Measurements from ENCODE around the gene DIAPH2. TPM values are rescaled to one million over a fixed set of nuclear protein-coding genes. Genes with fewer than 3 reads are reported as not detected.

The DIAPH2 gene
- total and polyA plus RNA-seq, 2 donors (not counting 1 experiment from before 2014, with no cell fraction given), result 16.8 to 18.5 TPM

- Histone ChIP-seq H3K4me1 (ENCODE audit: control insufficient read depth, extremely low read depth, insufficient read depth, low read length) (no peaks in the 10 kb centered on the region), H3K4me3 (replicated peaks in 1 of 4; ENCODE audit: control extremely low read depth in 1 of 4, insufficient read depth in 1 of 4, low read depth in 3 of 4, low read length in 4 of 4) (no peak overlapping the region), H2AFZ (ENCODE audit: low read length) (no peak overlapping the region), H3K9me3 (ENCODE audit: control insufficient read depth, insufficient read depth, low read depth, low read length) (no peaks in the 10 kb centered on the region), H3K4me2 (ENCODE audit: extremely low read depth, insufficient read depth, low read length) (no peak overlapping the region), H3K36me3 (ENCODE audit: control insufficient read depth, insufficient read depth, low read length) (no peaks in the 10 kb centered on the region), H3K79me2 (ENCODE audit: control insufficient read depth, insufficient read depth, low read length) (no peaks in the 10 kb centered on the region), H3K27me3 (ENCODE audit: control insufficient read depth, insufficient read depth, low read length) (no peaks in the 10 kb centered on the region), H3K9ac (ENCODE audit: insufficient read depth, low read length) (no peak overlapping the region), H3K27ac (ENCODE audit: insufficient read depth, low read length) (no peak overlapping the region), H4K20me1 (ENCODE audit: control insufficient read depth, extremely low read depth, insufficient read depth, low read length) (no peaks in the 10 kb centered on the region)
- TF ChIP-seq EZH2 (IDR thresholded peaks at IDR 0.05; ENCODE audit: low read length, missing control alignments) (no peak), CTCF (conservative IDR thresholded peaks at IDR 0.05 in 1 of 2, IDR thresholded peaks at IDR 0.05 in 1 of 2; ENCODE audit: low read depth in 1 of 2, low read length in 2 of 2) (no peak)
- DNase-seq (ENCODE audit: low read depth in 2 of 2), result peak in 1 of 2 donors; percentile 0
Observed at GRCh38 chrX:96907516-96908272, 223.1 kb downstream of the DIAPH2 start.

- DNase-seq (ENCODE audit: low read depth in 2 of 2), result peak; percentile 40 to 68
- Histone ChIP-seq H4K20me1 (ENCODE audit: control insufficient read depth, extremely low read depth, insufficient read depth, low read length) (no peaks in the 10 kb centered on the region), H3K27me3 (ENCODE audit: control insufficient read depth, insufficient read depth, low read length) (no peaks in the 10 kb centered on the region), H2AFZ (ENCODE audit: low read length) (no peak overlapping the region), H3K9ac (ENCODE audit: insufficient read depth, low read length) (no peak overlapping the region), H3K36me3 (ENCODE audit: control insufficient read depth, insufficient read depth, low read length) (no peaks in the 10 kb centered on the region), H3K79me2 (ENCODE audit: control insufficient read depth, insufficient read depth, low read length) (no peaks in the 10 kb centered on the region), H3K9me3 (ENCODE audit: control insufficient read depth, insufficient read depth, low read depth, low read length) (no peaks in the 10 kb centered on the region), H3K4me2 (ENCODE audit: extremely low read depth, insufficient read depth, low read length) (peak overlapping the region; percentile 25), H3K4me3 (replicated peaks in 1 of 4; ENCODE audit: control extremely low read depth in 1 of 4, insufficient read depth in 1 of 4, low read depth in 3 of 4, low read length in 4 of 4) (no peak overlapping the region), H3K27ac (ENCODE audit: insufficient read depth, low read length) (peak overlapping the region; percentile 68), H3K4me1 (ENCODE audit: control insufficient read depth, extremely low read depth, insufficient read depth, low read length) (no peaks in the 10 kb centered on the region)
- TF ChIP-seq CTCF (conservative IDR thresholded peaks at IDR 0.05 in 1 of 2, IDR thresholded peaks at IDR 0.05 in 1 of 2; ENCODE audit: low read depth in 1 of 2, low read length in 2 of 2), result no peak
- TF ChIP-seq EZH2 (IDR thresholded peaks at IDR 0.05; ENCODE audit: low read length, missing control alignments), result no peak
Observed at GRCh38 chrX:96909291-96909690, 224.6 kb downstream of the DIAPH2 start.

- Histone ChIP-seq H3K4me2 (ENCODE audit: extremely low read depth, insufficient read depth, low read length) (no peak overlapping the region), H4K20me1 (ENCODE audit: control insufficient read depth, extremely low read depth, insufficient read depth, low read length) (no peaks in the 10 kb centered on the region), H2AFZ (ENCODE audit: low read length) (no peak overlapping the region), H3K27ac (ENCODE audit: insufficient read depth, low read length) (no peak overlapping the region), H3K79me2 (ENCODE audit: control insufficient read depth, insufficient read depth, low read length) (no peaks in the 10 kb centered on the region), H3K9ac (ENCODE audit: insufficient read depth, low read length) (no peak overlapping the region), H3K36me3 (ENCODE audit: control insufficient read depth, insufficient read depth, low read length) (no peaks in the 10 kb centered on the region), H3K4me3 (replicated peaks in 1 of 4; ENCODE audit: control extremely low read depth in 1 of 4, insufficient read depth in 1 of 4, low read depth in 3 of 4, low read length in 4 of 4) (no peak overlapping the region), H3K9me3 (ENCODE audit: control insufficient read depth, insufficient read depth, low read depth, low read length) (no peaks in the 10 kb centered on the region), H3K27me3 (ENCODE audit: control insufficient read depth, insufficient read depth, low read length) (no peaks in the 10 kb centered on the region), H3K4me1 (ENCODE audit: control insufficient read depth, extremely low read depth, insufficient read depth, low read length) (no peaks in the 10 kb centered on the region)
- TF ChIP-seq EZH2 (IDR thresholded peaks at IDR 0.05; ENCODE audit: low read length, missing control alignments), result no peak
- TF ChIP-seq CTCF (conservative IDR thresholded peaks at IDR 0.05 in 1 of 2, IDR thresholded peaks at IDR 0.05 in 1 of 2; ENCODE audit: low read depth in 1 of 2, low read length in 2 of 2), result no peak
- no peak for DNase-seq (ENCODE audit: low read depth in 2 of 2)
Observed at GRCh38 chrX:96918864-96919263, 234.2 kb downstream of the DIAPH2 start.

Measured in fibroblast of lung (primary cell).